ENCODE results near the gene CD84. TPM values are rescaled to one million over a fixed set of nuclear protein-coding genes. Genes with fewer than 3 reads are reported as not detected.
A peak's percentile ranks its signal among the peaks of the same experiment; 100 is the strongest.
"Not testable (repeated sequence)": the region's sequence is repeated elsewhere in the genome, so short reads cannot be mapped to it uniquely, and the experiment has no call there.

Gene CD84
- total RNA-seq, 4 donors from 2014 or later, result 2.4 to 12.0 (median 6.2) TPM

DNA sequence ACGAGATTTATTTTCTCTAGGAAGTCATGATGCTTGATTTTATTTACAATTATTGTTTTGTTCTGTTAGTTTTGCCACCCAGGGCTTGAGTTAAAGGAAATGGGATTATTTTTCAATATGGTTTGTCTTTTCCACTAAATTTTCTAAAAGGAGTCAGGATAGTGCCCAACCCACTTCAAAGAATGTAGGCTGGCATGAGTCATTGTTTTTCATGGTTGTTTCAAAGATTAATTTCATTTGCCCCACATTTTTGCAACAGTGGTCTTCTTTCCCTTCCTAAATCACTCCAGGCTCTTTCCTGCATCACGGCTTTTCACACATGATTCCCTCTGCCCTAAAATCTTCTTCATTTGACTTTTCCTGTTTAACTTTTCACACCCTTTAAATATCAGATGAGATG, 58.7 kb downstream of the CD84 start:
- H3K9me3 ChIP-seq, result peaks cover 0 to 15% (median 0%) of the 10 kb centered on the region in 4 donors
- no peak for DNase-seq (ENCODE audit: low spot score in 2 of 2)
- H3K27me3 ChIP-seq, result no peaks in the 10 kb centered on the region
- 33 to 34% methylated on average over 2 of the region's 2 CpGs for WGBS, 2 donors
- TF ChIP-seq, protein P1, sequence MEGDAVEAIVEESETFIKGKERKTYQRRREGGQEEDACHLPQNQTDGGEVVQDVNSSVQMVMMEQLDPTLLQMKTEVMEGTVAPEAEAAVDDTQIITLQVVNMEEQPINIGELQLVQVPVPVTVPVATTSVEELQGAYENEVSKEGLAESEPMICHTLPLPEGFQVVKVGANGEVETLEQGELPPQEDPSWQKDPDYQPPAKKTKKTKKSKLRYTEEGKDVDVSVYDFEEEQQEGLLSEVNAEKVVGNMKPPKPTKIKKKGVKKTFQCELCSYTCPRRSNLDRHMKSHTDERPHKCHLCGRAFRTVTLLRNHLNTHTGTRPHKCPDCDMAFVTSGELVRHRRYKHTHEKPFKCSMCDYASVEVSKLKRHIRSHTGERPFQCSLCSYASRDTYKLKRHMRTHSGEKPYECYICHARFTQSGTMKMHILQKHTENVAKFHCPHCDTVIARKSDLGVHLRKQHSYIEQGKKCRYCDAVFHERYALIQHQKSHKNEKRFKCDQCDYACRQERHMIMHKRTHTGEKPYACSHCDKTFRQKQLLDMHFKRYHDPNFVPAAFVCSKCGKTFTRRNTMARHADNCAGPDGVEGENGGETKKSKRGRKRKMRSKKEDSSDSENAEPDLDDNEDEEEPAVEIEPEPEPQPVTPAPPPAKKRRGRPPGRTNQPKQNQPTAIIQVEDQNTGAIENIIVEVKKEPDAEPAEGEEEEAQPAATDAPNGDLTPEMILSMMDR (IDR thresholded peaks at IDR 0.05), result no peak
- TF ChIP-seq EP300 (IDR thresholded peaks at IDR 0.05) (no peak), POLR2A (IDR thresholded peaks at IDR 0.05) (no peak)
- H3K4me1 ChIP-seq, result no peaks in the 10 kb centered on the region
- peak overlapping the region in 1 of 4 donors; percentile 35 for H3K27ac ChIP-seq
- peak overlapping the region in 1 of 4 donors; percentile 12 for H3K4me3 ChIP-seq
- no peaks in the 10 kb centered on the region for H3K36me3 ChIP-seq

DNA sequence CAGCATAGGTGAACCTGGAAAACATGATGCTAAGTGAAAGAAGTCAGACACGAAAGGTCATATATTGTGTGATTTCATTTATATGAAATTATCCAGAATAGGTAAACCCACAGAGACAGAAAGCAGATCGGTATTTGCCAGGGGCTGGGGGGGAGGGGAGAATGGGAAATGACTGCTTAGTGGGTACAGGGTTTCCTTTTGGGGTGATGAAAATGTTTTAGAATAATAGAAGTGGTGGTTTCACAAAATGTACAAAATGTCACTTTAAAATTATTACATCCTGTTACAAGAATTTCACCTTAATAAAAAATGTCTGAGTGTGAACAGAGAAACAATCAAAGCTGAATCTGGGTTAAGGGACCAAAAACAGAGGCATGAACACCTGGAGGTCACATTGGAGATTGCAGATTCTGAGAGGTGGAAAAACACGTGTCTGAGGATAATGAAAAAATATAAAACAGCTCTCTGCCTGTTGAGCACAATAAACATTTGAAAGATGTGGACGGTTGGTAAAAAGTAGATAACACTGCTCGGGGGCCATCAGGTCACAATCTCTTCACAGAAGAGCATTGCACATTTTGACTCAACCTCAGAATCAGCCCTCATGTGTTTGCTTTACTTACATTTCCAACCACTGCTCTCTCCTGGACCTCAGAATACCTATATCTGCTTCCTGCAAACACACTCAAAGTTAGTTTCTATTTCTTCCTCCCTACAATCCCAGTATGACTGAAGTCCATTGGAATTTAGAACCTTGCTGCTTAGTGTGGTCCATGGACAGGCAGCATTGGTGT, 59.5 kb downstream of the CD84 start:
- no peak for DNase-seq (ENCODE audit: low spot score in 2 of 2)
- 47 to 49% methylated on average over 5 of the region's 5 CpGs for WGBS, 2 donors
- Histone ChIP-seq H3K27me3 (no peaks in the 10 kb centered on the region), H3K36me3 (no peaks in the 10 kb centered on the region), H3K4me3 (peak overlapping the region in 1 of 4 donors; percentile 5), H3K4me1 (no peaks in the 10 kb centered on the region), H3K27ac (peak overlapping the region in 1 of 4 donors; percentile 35), H3K9me3 (peaks cover 0 to 9% (median 0%) of the 10 kb centered on the region in 4 donors)
- TF ChIP-seq POLR2A (IDR thresholded peaks at IDR 0.05), result no peak
- TF ChIP-seq EP300 (IDR thresholded peaks at IDR 0.05), result no peak
- TF ChIP-seq, protein P1 (IDR thresholded peaks at IDR 0.05), result no peak

DNA sequence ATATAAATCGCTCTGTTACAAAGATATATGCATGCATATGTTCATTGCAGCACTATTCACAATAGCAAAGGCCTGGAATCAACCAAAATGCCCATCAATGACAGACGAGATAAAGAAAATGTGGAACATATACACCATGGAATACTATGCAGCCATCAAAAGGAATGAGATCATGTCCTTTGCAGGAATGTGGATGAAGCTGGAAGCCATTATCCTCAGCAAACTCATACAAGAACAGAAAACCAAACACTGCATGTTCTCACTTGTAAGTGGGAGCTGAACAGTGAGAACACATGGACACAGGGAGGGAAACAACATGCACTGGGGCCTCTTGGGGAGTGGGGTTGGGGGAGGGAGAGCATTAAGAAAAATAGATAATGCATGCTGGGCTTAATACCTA, 61.8 kb downstream of the CD84 start:
- H3K36me3 ChIP-seq; H3K4me1 ChIP-seq; H3K4me3 ChIP-seq; DNase-seq (ENCODE audit: low spot score in 2 of 2); H3K27me3 ChIP-seq; H3K27ac ChIP-seq: not testable (repeated sequence)
- WGBS, 2 donors, result 46 to 63% methylated on average over 2 of the region's 2 CpGs
- peaks cover 0 to 13% (median 0%) of the 10 kb centered on the region in 4 donors for H3K9me3 ChIP-seq

DNA sequence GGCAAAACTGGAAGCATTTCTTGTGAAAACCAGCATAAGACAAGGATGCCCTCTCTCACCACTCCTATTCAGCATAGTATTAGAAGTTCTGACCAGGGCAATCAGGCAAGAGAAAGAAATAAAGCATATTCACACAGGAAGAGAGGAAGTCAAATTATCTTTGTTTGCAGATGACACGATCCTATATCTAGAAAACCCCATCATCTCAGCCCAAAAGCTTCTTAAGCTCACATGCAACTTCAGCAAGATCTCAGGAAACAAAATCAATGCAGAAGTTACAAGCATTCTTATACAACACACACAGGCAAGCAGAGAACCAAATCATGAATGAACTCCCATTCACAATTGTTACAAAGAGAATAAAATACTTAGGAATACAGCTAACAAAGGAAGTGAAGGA, 63.4 kb downstream of the CD84 start:
- not testable (repeated sequence) for DNase-seq (ENCODE audit: low spot score in 2 of 2); H3K27ac ChIP-seq; H3K36me3 ChIP-seq; H3K27me3 ChIP-seq; H3K4me3 ChIP-seq; H3K4me1 ChIP-seq
- 24 to 47% methylated on average over 1 of the region's 1 CpG for WGBS, 2 donors
- peaks cover 0 to 14% (median 0%) of the 10 kb centered on the region in 4 donors for H3K9me3 ChIP-seq

DNA sequence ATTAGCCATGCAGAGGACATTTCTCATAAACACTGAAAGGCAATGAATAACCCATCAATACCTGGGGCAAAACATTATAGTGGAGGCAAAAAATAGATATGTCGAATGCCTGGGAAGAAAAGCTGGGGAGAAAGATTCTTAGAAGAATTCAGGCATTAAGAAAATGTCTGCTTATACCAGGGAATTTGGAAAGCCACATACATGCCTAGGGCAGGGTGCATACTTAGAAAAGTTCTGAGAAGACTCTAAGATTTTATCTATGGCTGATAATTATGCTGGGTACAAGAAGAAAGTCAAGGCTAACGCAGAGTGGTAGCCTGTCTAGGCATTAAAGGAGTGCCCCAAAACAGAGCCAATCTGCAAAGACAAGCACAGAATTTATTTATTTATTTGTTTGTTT, 74.6 kb downstream of the CD84 start:
- no peaks in the 10 kb centered on the region for H3K27me3 ChIP-seq
- WGBS, 2 donors, result 93 to 94% methylated on average over 2 of the region's 2 CpGs
- no peak for DNase-seq (ENCODE audit: low spot score in 2 of 2)
- H3K4me3 ChIP-seq, result no peak overlapping the region
- TF ChIP-seq EP300 (IDR thresholded peaks at IDR 0.05) (no peak), POLR2A (IDR thresholded peaks at IDR 0.05) (no peak)
- TF ChIP-seq, protein P1 (IDR thresholded peaks at IDR 0.05), result no peak
- H3K4me1 ChIP-seq, result no peaks in the 10 kb centered on the region
- peaks cover 0 to 45% (median 5%) of the 10 kb centered on the region in 4 donors for H3K9me3 ChIP-seq
- H3K27ac ChIP-seq, result no peak overlapping the region
- H3K36me3 ChIP-seq, result no peaks in the 10 kb centered on the region

DNA sequence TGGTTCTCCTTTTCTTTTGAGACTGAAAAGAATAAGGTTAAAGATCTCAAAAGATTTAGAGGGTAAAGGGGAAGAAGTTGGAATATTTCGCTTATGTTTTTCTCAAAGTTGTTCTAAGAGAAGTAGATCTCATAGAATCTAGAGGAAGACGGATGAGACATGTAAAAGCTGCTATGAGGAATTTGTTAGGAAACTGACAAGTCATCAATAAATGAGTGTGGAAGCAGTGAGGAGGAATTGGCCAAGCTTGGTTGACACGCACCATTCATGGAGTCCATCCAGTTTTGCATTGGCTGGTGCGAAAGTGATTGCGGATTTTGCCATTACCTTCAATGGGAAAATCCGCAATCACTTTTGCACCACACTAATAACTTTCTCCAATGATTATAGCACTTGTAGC, 76.2 kb downstream of the CD84 start:
- Histone ChIP-seq H3K27ac (no peak overlapping the region), H3K9me3 (peaks cover 0 to 42% (median 6%) of the 10 kb centered on the region in 4 donors), H3K36me3 (no peaks in the 10 kb centered on the region), H3K27me3 (no peaks in the 10 kb centered on the region), H3K4me3 (no peak overlapping the region), H3K4me1 (no peaks in the 10 kb centered on the region)
- TF ChIP-seq EP300 (IDR thresholded peaks at IDR 0.05) (no peak), POLR2A (IDR thresholded peaks at IDR 0.05) (no peak)
- TF ChIP-seq, protein P1 (IDR thresholded peaks at IDR 0.05), result no peak
- DNase-seq (ENCODE audit: low spot score in 2 of 2), result no peak
- WGBS, 2 donors, result 92 to 93% methylated on average over 6 of the region's 6 CpGs
